ENCODE results near the gene TBC1D20. TPM values are rescaled to one million over a fixed set of nuclear protein-coding genes. Genes with fewer than 3 reads are reported as not detected.

Gene TBC1D20
- total RNA-seq, 1 experiment from 2014 or later: 35.8 TPM

DNA sequence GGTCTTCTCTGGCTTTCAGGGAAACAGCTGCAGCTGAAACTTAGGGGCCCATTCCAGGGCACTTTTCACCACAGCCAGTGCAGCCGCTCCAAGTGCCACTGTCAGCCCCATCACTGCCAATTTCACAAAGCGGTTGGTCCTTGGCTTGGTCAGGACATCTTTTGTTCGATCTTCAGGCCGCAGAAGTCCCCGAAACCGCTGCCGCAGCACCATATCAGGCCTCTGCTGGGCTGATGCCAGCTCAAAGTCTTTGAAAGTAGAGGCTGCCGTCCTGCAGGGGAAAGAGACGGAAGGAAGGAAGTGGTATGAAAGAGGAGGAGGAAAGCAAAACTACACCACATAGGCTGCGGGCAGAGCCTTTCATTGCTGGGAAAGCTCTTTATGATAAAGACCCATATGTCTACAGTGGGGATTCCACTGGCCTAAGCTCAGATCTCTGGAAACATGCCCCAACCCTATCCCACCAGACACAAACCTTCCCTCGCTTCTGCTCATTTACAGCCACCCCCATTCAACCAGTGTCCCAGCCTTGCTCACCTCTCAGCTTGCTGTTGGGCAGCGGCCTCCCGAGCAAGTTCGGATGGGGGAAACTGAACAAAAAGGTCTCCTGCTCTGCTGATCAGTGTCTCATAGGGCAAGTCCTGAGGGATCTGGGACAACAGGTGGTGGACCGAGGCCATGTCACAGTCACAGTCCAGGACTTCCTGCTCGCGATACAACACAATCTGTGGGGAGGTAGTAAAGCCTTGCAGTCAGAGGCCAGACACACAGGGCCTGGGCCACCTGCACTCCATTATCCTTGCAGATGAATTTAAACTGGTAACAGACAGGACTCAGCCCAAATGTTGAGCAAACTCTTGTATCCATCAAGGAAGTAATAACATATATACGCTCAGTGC lies 23.5 kb downstream of the TBC1D20 start:
- Mint-ChIP-seq H3K4me3 (ENCODE audit: unreplicated experiment) (no peak overlapping the region), H3K27ac (ENCODE audit: unreplicated experiment) (no peak overlapping the region), H3K27me3 (ENCODE audit: insufficient read depth, unreplicated experiment) (no peaks in the 10 kb centered on the region), H3K9me3 (ENCODE audit: unreplicated experiment) (no peaks in the 10 kb centered on the region), H3K36me3 (ENCODE audit: insufficient read depth, unreplicated experiment) (peaks cover 90% of the 10 kb centered on the region), H3K4me1 (ENCODE audit: low read depth, unreplicated experiment) (no peaks in the 10 kb centered on the region)
- ChIA-PET POLR2A (no interaction called here), CTCF (interaction anchor here (0.5 kb wide), 1 partner anchor 25 kb away, joined by 4 read pairs; no protein-coding TSS in a partner anchor)
- H3K4me3 ChIP-seq (ENCODE audit: low read depth, low read length): no peak overlapping the region
- no peaks in the 10 kb centered on the region for H3K9me3 ChIP-seq
- no peak for DNase-seq
- intact Hi-C loops (cut with micrococcal nuclease; ENCODE audit: unreplicated experiment): no loop called here
- BruUV-seq (replicated peaks): no TSS peak
- TF ChIP-seq, protein P1, sequence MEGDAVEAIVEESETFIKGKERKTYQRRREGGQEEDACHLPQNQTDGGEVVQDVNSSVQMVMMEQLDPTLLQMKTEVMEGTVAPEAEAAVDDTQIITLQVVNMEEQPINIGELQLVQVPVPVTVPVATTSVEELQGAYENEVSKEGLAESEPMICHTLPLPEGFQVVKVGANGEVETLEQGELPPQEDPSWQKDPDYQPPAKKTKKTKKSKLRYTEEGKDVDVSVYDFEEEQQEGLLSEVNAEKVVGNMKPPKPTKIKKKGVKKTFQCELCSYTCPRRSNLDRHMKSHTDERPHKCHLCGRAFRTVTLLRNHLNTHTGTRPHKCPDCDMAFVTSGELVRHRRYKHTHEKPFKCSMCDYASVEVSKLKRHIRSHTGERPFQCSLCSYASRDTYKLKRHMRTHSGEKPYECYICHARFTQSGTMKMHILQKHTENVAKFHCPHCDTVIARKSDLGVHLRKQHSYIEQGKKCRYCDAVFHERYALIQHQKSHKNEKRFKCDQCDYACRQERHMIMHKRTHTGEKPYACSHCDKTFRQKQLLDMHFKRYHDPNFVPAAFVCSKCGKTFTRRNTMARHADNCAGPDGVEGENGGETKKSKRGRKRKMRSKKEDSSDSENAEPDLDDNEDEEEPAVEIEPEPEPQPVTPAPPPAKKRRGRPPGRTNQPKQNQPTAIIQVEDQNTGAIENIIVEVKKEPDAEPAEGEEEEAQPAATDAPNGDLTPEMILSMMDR (IDR thresholded peaks at IDR 0.05; ENCODE audit: insufficient read depth in 1 of 2, low read depth in 1 of 2, low read length in 1 of 2, severe bottlenecking in 1 of 2, unreplicated experiment in 1 of 2): no peak
- no peaks in the 10 kb centered on the region for H3K4me1 ChIP-seq
- H3K27me3 ChIP-seq (replicated peaks; ENCODE audit: control insufficient read depth, insufficient read depth, low read length): no peaks in the 10 kb centered on the region
- peaks cover 12% of the 10 kb centered on the region for H3K36me3 ChIP-seq (ENCODE audit: control insufficient read depth, insufficient read depth, low read length)

DNA sequence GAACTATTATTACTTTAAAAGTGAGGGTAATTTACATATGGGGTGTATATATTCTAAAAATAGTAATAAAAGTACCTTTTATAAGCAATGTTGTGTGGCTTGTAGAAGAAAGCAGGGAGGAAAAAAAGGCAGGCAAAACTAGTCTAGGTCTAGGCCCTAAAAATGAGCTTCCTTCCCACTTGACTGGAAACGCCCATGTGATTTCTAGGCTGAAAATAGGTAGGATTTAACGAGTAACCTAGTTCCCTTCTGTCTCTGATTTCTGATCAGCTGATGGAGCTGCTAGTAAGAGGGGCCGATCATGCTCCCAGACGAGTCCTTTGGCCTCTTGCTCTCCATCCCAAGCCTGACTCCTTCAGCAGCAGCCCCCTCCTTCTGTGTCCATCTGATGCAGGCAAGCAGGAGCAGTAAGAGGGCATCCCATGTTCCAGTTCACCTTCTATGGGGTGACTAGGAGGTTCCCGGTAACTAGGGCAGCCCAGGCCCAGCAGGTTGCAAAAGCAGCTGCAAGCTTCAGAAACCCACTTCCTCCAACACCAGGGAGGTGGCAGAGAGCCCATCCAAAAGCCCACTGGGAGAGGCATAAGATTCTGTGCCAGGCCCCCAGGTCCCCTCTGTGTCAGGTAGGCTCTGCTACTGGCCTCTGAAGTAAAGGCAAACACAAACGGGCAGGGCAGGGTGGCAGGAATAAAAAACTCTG lies 24.4 kb downstream of the TBC1D20 start:
- no peak overlapping the region for H3K27ac Mint-ChIP-seq (ENCODE audit: unreplicated experiment)
- intact Hi-C loops (cut with micrococcal nuclease; ENCODE audit: unreplicated experiment): no loop called here
- TF ChIP-seq, protein P1 (IDR thresholded peaks at IDR 0.05; ENCODE audit: insufficient read depth in 1 of 2, low read depth in 1 of 2, low read length in 1 of 2, severe bottlenecking in 1 of 2, unreplicated experiment in 1 of 2): no peak
- H3K27me3 Mint-ChIP-seq (ENCODE audit: insufficient read depth, unreplicated experiment): no peaks in the 10 kb centered on the region
- H3K4me1 Mint-ChIP-seq (ENCODE audit: low read depth, unreplicated experiment): no peaks in the 10 kb centered on the region
- H3K4me3 Mint-ChIP-seq (ENCODE audit: unreplicated experiment): no peak overlapping the region
- no TSS peak for BruUV-seq (replicated peaks)
- no peaks in the 10 kb centered on the region for H3K4me1 ChIP-seq
- H3K36me3 ChIP-seq (ENCODE audit: control insufficient read depth, insufficient read depth, low read length): peaks cover 12% of the 10 kb centered on the region
- CTCF ChIA-PET: no interaction called here
- H3K4me3 ChIP-seq (ENCODE audit: low read depth, low read length): no peak overlapping the region
- no peaks in the 10 kb centered on the region for H3K9me3 Mint-ChIP-seq (ENCODE audit: unreplicated experiment)
- POLR2A ChIA-PET: no interaction called here
- no peaks in the 10 kb centered on the region for H3K27me3 ChIP-seq (replicated peaks; ENCODE audit: control insufficient read depth, insufficient read depth, low read length)
- no peak for DNase-seq
- peaks cover 90% of the 10 kb centered on the region for H3K36me3 Mint-ChIP-seq (ENCODE audit: insufficient read depth, unreplicated experiment)
- no peaks in the 10 kb centered on the region for H3K9me3 ChIP-seq

DNA sequence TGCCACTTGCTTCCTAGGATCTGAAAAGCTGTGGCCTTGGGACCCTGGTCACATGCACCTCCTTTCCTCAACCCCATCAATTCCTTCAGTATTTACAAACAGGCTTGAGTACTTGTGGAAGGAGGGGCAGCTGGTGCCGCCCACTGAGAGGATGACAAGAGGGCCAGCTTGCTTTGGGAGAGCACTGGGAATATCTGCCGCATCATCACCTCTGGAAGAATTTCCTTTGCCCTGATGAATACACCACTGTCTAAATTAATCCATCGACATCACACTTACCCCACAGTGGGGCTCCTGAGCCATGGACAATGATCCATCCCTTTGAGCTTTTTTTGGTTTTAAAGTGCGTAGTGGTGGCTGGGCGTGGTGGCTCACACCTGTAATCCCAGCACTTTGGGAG lies 25.9 kb downstream of the TBC1D20 start:
- intact Hi-C loops (cut with micrococcal nuclease; ENCODE audit: unreplicated experiment): no loop called here
- no peak overlapping the region for H3K4me3 Mint-ChIP-seq (ENCODE audit: unreplicated experiment)
- H3K9me3 ChIP-seq: no peaks in the 10 kb centered on the region
- H3K36me3 ChIP-seq (ENCODE audit: control insufficient read depth, insufficient read depth, low read length): peaks cover 9% of the 10 kb centered on the region; the same call in 1 of the 2 replicates
- no peaks in the 10 kb centered on the region for H3K4me1 ChIP-seq
- no peak for DNase-seq
- no peaks in the 10 kb centered on the region for H3K4me1 Mint-ChIP-seq (ENCODE audit: low read depth, unreplicated experiment)
- no peak overlapping the region for H3K27ac Mint-ChIP-seq (ENCODE audit: unreplicated experiment)
- no peaks in the 10 kb centered on the region for H3K9me3 Mint-ChIP-seq (ENCODE audit: unreplicated experiment)
- no peaks in the 10 kb centered on the region for H3K27me3 ChIP-seq (replicated peaks; ENCODE audit: control insufficient read depth, insufficient read depth, low read length)
- H3K27me3 Mint-ChIP-seq (ENCODE audit: insufficient read depth, unreplicated experiment): no peaks in the 10 kb centered on the region
- H3K4me3 ChIP-seq (ENCODE audit: low read depth, low read length): no peak overlapping the region
- peaks cover 90% of the 10 kb centered on the region for H3K36me3 Mint-ChIP-seq (ENCODE audit: insufficient read depth, unreplicated experiment)
- CTCF ChIA-PET: no interaction called here
- BruUV-seq (replicated peaks): no TSS peak
- POLR2A ChIA-PET: no interaction called here
- TF ChIP-seq, protein P1 (IDR thresholded peaks at IDR 0.05; ENCODE audit: insufficient read depth in 1 of 2, low read depth in 1 of 2, low read length in 1 of 2, severe bottlenecking in 1 of 2, unreplicated experiment in 1 of 2): no peak

Measured in Caco-2 (cell line).